Stromal cell of bone marrow (primary cell): Measurements from ENCODE around the gene KCND3.

Source experiments
- DNase-seq: peaks from one replicate; pipeline ENCODE4 v3.0.0-alpha.2; 2012; ENCODE audit warnings: low read depth

The KCND3 gene

DNA sequence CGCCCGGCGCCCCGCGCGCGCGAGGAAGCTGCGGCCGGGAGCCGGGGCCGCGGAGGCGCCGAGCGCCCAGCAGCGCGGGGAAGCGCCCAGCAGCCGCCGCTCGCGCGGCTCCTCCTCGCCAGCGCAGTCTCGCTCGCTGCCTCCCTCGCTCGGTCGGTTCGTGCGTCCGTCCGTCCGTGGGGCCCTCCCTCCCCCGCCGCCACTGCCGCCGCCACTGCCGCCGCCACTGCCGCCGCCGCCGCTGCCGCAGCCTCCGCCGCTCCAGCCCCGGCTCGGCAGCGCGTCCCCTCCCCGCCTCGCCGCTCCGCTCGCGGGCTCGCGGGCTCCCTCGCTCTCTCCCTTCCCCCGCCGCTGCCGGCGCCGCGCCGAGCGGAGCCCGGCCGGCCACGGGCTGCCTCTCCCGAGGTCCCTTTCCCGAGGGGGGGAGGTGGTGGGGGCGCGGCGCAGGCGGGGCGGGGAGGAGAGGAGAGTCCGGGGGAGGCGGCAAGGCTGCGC is at the start of gene KCND3:
Gene KCND3 (minus strand): TSS at position 138 of the 495 bp plus-strand sequence.
- peak; percentile 13 for DNase-seq

DNA sequence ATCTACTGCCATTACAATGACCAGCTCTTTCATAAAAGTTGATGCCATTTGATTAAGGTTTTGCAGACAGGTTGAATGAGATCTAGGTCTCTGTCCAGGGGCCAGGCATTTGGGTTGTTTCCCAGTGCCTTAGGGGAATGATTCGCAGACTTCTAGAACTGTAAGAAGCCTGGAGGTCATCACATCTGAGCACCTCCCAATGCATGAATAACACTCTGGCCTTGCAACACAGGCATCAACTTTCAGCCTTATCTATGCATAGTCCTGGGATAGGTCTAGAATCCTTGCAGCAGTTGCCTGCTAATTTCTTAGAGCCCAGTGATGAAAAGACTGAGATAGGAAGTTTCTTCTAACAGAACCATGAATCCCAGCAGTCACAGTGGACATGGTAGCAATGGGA is 44.8 kb upstream of the KCND3 start:
- no peak for DNase-seq

DNA sequence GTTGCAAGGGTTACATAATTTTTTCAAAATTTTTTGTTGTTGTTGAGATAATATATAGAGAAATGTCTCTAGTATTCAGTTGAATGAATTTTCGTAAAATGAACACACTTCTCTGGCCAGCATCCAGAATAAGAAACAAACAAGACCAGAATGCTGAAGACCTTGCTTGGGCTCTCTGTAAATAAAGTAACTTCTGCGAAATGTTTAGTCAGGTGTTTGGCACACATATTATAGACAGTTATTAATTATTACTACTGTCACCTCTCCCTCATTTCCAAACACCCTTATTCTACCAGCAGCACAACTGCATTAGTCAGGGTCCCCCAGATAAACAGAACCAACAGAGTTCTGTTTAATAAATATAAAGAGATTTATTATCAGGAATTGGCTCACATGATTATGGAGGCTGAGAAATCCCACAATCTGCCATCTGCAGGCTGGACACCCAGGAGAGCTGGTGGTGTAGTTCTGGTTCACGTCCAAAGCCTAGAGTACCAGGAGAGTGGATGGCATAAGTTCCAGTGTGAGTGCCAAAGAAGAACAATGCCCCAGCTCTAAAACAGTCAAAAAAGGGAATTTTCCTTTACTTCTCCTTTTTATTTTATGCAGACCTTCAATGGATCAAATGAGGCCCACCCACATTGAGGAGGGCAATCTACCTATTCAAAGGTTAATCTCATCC is 44.1 kb upstream of the KCND3 start:
- no peak for DNase-seq

DNA sequence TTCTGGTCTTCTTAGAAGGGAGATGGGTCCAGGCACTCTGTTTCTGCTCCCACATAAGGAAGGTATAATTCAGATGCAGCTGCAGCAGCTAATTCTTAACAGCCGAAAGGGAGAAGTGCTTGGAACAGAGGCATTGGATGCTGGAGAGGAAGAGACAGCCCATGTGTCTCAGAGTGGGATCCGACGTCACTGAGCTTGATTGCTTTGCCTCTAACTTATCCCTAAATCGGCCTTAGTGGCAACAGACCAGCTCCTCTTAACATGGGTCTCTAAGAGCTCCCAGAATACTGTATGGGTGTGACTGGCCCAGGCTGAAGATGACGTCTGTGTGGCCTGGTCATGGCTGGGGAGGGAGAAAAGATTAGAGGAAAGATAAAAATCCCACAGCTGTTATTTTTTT is 40.7 kb upstream of the KCND3 start:
- DNase-seq = no peak

DNA sequence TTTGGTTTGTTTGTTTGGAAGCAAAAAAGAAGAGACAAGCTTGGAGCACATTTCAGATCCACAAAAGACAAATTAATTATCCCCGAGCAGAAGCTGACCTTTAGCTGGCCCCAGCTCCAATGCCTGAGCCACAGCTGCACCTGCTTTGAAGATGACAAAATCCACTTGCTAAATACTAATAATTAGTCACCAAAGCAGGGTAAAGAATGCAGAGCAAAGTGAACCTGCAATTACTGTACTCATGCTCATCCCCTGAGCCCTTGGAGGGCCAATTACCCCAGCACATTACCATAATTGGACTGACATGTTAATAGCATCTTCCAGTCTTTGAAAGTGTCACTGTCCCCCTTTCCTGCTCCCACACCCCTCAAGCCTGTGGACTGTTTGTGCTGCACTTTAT is 38.2 kb upstream of the KCND3 start:
- DNase-seq = no peak

DNA sequence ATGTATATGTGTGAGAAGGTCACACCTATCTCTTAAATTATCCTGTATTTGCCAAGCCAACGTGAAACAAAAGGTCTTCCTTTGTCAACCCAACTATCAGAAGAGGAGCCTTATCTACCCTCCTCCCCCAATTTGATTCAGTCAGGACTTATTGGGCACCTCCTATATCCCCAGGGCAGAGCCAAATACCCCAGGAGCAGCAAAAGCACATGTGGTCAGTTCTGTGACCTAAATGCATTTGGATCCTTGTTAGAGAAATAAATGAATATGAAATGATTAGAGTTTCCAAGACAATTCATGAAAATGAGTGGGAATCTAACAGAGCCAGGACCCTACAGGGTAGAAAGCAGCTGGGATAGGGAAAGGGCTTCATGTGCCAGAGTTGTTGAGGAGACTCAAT is 37.0 kb upstream of the KCND3 start:
- DNase-seq = no peak

DNA sequence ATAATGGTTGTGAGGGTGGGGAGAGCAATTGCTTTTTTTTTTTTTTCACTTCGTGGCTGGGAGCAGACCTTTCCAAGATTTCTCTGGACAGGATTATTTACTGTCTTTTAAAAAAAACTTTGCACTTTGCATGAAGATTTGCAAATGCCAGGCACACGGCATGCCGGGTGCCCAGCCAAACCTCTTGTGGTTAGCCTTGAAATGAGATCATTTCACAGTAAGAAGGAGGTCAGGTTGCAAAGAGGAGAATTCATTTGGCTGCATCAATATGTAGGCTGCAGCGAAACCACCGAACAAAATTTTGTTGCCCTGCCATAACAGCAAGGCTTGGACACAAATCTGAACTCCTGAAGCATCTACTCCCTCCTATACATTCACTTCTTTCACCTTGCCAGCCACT is 36.5 kb upstream of the KCND3 start:
- DNase-seq = peak; percentile 41

DNA sequence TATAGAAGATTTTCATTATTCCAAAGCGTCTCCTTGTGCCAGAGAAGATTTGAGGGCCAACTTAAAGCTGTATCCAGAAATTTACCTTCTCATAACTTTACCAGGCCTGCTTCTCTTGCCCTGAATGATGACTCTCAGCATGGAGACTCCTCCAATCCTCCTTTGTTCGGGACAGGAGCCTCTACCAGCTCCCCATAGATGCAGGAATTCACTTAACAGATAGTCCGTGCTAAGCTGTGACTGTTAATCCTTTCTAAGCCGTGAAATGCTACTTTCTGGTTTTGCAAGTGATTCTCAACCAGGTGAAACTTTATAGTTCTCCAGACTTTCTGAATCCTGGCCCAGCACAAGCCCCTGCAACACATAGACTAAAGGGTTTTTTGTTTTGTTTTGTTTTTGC is 31.8 kb upstream of the KCND3 start:
- DNase-seq = no peak

DNA sequence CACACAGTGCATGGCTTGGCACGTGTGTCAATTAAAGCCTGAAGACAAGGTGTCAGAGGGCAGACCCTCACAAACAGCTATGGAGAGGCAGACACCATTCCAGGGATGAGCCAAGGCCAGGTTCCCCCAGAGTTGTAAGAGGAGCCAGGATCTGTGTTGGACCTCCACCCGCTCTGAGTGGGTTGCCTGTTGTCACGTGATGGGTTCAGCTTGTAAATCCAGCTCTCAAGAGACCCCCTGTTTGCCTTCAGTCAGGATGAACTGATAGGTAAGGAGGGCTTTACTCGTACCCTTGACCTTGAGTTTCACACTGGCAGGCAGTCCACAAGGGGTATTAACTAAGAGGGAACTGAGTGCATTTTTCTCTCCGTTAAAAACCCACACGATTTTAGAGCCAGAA is 27.7 kb upstream of the KCND3 start:
- DNase-seq = no peak

DNA sequence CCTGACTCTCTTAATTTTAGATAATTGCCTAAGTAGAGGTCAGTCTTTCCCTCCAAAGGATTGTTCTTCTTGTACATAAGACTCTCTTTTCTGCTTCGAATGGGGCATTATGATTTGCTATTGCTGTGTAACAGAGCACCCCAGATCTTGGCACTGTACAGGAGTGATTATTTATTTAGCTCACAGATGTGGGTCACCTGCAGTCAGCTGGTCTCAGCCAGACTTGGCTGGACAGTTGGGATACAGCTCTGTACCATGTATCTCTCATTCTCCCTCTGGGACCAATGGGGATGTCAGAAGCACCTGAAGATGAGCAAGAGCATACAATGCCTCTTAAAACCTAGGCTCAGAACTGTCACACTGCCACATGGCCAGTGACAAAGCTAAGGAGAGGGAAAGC is 23.4 kb upstream of the KCND3 start:
- DNase-seq = no peak

DNA sequence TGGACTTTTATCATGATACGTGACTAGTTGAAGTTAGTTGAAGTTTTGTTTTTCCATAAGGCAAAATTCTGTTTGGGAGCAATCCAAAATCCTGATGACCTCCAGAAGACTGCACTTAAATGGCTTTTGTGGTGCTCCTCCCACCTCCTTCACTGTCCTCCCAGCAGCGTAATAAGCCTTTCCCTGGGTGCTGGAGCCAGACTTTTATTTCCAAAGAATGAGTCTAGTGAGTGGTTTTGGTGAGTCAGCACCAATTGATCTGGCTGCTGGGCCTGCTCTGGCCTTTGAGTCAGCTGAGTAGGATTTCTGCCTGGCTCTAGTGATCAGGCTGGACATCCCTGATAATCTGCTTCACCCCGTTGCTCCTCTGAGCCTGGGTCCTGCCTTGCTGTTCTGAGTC is 21.7 kb upstream of the KCND3 start:
- DNase-seq = peak; percentile 89

DNA sequence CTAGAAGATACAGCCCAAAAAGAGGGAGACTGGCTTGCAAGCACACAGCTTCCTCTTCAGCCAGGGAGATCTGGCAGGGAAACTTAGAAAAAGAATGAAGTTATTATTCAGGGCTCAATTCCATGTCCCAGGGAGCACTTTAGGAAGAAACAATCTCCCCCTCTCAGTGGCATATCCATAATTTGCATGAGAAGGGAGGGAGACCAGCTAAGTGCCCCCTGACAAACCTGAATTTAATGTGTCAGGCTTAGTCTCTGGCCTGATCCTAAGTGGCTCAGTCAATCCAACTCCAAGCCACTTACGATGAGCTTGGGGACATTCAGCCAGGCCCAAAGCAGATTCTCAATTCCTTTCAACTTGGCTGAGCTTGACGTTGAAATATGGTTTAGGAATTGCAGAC is 17.7 kb upstream of the KCND3 start:
- DNase-seq = no peak

DNA sequence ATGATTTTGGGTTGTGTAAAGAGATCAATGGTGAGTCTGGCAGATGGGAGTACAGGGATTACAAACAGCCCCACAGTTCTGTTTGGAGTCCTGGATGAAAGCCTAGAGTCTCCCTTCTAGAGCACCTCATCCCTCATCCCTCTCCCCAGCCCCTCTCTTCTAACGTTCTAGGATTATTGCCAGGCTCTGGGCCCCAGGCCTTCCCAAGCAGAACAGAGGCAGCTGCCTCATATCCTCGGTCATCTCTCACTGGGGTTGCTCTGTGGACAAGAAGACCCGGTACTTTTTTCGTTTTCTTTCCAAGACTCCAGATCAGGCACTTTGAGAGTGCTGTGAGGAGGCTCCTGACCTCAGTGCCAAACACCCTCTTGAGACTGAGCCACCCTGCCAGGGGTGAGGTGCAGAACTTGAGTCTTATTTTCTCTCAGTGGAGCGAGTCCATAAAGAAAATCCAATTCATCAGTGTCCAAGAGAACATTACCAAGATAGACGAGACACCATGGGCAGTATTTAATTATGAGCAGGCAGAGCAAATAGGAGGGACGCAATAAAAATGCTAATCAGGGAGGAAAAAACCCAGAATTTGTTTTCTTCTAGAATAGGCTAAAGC is 17.1 kb upstream of the KCND3 start:
- no peak for DNase-seq

DNA sequence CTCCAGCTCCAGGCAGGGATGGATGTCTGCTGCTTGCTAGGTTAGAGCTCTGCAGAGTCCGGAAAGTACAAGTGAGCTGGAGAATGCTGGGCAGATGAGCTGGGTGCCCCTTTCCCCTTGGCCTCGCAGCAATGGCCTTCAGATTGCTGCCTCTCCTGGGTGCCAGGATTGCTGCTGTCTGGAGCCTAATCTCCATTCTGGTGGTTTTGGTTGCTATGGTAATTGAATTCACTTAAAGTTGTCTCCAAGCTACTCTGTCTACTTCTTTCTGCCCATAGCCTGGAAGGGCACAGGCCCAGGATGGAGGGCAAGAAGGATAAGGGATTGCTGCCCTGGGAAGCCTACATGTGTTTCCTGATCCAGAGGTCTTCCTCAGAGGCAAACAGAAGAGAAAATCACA is 14.6 kb upstream of the KCND3 start:
- DNase-seq = no peak

DNA sequence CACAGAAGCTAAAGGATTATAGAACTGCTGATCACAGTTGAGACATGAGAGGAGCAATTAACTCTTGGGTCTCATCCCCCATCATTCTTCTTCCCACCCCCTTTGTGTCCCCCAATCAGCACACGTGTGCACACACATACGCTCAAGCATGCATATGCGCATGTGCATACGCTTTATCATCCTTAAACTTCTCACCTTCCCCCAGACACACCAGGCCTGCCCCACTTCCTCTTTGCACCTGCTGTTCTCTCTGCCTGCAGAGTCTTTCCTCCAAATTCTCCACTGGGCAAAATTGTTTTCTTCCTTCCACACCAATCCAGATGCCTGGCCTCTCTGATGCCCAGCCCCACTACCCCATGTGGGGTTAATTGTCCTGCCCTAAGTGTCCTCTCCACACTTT is 13.0 kb upstream of the KCND3 start:
- no peak for DNase-seq

DNA sequence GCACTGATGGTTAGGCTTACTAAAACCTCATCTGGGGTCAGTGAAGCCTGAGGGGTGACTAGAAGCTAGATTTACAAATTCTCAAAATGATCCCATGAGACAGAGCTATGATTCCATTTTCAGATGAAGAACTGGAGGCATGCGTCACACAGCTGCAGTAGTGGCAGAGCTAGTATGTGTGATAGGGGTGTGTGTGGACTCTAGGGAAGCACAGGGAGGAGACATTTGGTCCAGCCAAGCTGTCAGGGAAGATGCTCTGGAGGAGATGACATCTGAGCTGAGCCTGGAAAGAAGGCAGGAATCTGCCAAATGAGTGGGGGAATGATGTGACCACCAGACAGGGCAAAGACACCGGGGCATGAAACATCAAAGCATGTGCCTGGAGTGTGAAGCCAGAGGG is 12.0 kb upstream of the KCND3 start:
- no peak for DNase-seq

DNA sequence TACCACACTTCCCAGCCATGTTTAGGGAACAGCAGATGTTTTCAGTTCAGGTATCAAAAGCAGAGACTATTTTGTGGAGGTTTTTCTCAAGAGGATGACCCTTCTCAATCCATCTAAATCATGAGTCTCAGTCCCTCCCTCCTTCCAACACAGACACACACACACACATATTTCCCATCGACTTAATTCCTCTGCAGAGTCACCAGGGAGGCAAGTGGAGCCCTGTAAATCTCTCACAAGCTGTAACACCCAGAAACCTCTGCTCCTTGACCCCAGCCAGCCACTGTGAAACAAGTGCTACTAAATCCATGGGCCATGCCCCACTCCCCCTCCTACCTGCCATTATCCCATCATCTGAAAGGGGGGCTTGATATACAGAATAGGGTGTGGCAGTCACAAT is 10.6 kb upstream of the KCND3 start:
- DNase-seq = no peak

DNA sequence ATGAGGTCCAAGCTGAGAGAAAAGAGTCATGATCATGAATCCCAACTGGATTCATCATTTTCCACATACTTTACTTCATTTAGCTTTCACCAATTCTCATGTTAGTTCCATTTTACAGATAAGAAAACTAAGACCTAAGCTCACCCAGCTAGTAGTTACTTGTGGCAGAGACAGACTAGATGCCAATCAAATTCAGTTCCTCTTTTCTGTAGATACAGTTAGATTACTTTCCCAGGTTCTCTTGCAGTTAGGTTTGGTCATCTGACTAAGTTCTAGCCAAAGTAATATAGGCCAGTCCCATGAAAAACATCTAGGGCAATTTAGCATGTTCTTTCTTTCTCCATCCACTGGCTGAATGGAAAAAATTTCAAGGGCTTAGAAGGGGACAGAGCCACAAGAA is 8.9 kb upstream of the KCND3 start:
- no peak for DNase-seq

DNA sequence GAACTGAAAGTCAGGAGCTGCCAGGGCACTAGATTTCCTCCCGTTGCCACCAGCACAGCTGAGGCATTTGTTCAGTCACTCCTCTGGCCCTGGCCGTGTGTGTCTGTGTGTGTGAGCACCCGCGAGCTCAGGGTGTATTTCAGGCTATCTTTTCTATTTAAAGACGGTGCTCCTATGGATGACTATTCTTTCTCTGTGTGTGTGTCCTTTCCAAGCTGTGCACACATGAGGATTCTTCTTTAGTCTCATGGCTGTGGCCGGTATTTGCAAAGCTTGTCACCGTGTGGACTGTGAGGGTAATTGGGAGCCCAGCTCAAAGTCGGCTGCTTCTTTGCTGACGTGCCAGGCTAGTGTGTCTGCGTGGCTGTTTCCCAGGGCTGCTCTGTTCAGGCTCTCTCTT is 3.0 kb upstream of the KCND3 start:
- no peak for DNase-seq

DNA sequence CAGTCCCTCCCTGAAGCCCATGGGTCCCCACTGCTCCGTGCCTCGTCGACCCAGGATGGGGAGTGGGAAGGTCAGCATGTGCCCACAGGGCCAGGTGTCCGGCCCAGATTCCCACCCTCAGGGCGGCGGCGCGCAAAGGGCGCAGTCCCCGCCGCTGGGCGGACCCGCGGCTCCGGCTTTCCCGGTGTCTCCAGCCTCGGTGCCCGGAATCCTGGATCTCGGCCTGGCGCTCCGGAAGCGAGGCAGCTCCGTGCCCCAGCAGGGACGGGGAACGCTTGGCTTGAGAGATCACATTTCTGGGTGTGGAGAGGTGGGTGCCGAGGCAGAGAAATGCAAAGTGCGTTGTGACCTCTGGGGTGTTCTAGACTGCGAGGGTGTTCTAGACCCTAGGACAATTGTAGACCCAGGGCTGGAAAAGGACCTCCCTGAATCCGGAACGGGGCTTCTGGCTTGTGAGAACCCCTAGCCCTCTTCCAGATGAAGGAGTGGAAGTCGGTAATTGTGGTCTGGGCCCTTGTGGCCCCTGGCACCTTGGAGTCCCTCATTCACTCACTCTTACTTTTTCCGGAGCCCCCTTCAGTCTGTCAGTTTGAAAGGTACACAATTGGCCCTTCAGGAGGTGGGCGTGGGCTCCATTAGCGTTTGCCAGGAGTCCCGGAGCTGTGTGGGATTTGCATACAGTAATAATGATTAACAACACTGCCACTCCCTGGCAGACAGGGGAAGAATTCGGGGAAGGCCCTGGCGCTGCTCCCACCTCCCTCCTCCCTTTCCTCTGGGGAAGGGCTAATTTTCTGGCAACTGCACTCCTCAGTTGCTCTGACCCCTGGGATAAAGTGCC is 1.6 kb upstream of the KCND3 start:
- peak; percentile 23 for DNase-seq

DNA sequence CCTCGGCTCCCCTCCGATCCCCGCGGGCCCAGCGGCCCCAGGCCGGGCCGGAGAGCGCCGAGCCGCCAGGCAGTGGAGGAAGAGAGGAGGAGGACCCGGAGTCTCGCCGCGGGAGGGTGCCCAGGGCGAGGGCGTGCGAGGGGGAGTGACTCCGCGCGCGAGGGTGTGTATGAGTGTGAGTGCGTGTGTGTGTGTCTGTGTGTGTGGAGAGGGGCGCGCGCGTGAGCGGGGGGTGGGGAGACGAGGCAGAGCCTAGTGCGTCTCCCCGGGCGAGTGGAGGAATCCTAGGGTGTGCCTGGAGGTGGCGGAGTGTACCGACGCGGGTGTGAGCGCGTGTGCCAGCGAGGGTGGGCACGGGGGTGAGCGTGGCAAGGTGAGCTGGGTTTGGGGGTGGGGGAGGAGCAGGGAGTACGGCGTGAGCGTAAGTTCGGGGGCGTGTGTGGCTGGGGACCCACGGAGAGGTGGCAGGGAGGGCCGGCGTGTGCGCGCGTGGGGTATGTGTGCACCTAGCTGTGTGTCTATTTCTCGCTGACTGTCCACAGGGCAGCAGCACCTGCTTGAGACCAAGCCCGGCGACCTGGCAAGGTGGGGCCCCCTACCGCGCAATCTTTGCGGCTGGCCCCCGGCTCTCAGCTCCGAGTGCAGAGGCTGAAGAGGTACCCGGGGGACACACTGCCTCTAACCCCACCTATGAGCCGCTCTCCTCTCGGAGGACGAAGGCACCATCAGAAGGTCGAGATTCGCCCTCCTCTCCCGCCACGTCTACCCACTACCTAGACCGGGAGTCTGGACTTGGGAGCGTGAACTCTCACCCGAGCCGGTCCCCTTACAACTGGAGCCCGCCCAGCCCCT is 784 bp upstream of the KCND3 start:
- peak; percentile 2 for DNase-seq

DNA sequence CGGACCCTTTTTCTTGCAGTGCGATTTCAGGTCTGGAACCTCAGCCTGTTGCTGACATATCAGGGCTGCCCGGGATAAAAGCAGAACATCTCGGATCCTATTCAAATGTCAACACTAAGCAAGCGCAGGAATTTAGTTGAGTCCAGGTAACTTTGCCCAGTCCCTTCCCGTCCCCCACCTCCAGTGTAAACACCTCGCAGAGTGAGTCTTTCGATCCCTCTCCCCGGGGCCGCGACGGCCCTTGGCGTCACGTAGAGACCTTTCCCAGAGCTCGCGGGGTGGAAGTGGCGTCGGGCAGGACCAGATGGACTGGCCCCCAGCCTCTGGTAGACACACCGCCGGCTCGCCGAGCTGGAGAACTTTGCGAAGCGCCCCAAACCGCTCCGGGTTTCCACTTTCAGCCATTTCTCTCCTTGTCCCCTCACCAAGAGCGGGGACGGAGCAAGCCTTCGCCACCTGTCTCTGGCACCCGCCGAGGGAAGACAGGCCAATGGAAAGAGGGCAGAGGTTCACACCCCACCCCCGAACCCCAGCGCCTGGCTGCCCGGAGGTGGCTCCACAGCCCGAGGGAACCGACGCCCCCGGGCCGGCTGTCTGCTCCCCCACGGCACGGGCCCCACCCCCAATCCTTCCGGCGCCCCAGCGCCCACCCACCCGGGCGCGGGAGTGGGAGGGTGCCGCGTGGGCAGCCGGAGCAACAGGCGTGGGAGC is 570 bp downstream of the KCND3 start:
- DNase-seq = no peak
